Loucy (cell line): ENCODE results near the gene CCDC13.

Source experiments
- CTCF ChIP-seq: fragments of 200-600 bp; sonication (generic); conservative IDR thresholded peaks from 2 replicates; pipeline ENCODE4 v1.5.1; 2014; ENCODE audit warnings: mild to moderate bottlenecking, antibody characterized with exemption, low read length
- EZH2phosphoT487 ChIP-seq: fragments of 200-600 bp; IDR thresholded peaks from 2 replicates; pipeline ENCODE4 v1.6.1; 2018; ENCODE audit warnings: antibody characterized with exemption, mild to moderate bottlenecking, moderate library complexity, borderline replicate concordance

DNA sequence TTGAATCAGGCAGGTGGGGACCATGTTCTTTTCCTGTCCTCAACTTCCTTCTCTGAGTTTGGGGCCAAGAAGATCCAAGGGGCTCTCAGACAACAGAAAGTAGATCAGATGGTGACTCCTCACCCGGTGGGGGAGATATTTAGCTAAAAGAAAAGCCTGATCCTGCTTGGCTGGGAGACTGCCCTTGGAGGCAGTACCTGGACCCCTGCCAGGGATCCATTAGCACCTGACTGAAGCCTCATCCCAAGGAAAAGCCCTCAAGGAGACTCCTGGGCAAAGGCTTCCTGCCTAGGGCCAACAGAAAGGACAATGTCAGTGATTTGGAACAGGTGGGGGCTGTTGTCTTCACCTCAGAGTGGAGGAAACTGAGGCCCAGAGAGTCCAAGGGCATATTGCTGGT, 37.0 kb downstream of the CCDC13 start:
- TF ChIP-seq CTCF = no peak
- TF ChIP-seq EZH2phosphoT487 = no peak
